Brain microvascular endothelial cell (primary cell): ENCODE results near the gene MEF2C.
A peak's percentile ranks its signal among the peaks of the same experiment; 100 is the strongest.
"Not testable (repeated sequence)": the region's sequence is repeated elsewhere in the genome, so short reads cannot be mapped to it uniquely, and the experiment has no call there.

Experiments
- DNase-seq: peaks from one replicate; pipeline ENCODE4 v3.0.0-alpha.2; 2020
- H3K27ac ChIP-seq: fragments of 250-450 bp; sonication (Bioruptor Pico); 2 replicates; pipeline ENCODE4 v1.5.1; 2020; ENCODE audit warnings: mild to moderate bottlenecking, moderate library complexity
- H3K27me3 ChIP-seq: fragments of 250-450 bp; sonication (Bioruptor Pico); replicated peaks from 2 replicates; pipeline ENCODE4 v1.5.1; 2020; ENCODE audit warnings: mild to moderate bottlenecking
- H3K36me3 ChIP-seq: fragments of 250-450 bp; sonication (Bioruptor Pico); replicated peaks from 2 replicates; pipeline ENCODE4 v1.5.1; 2020; ENCODE audit warnings: mild to moderate bottlenecking
- H3K4me3 ChIP-seq: 2 replicates; pipeline ENCODE4 v1.5.1; 2011; ENCODE audit warnings: low read depth, mild to moderate bottlenecking, control low read depth, low read length, moderate library complexity
- in situ Hi-C: cut with HindIII; loops from 2 replicates; pipeline ENCODE4 v1.10.0; 2017; ENCODE audit warnings: low sequenced_read_pairs, low pct_ligation_motif_present
- TF ChIP-seq, protein P1 (sequence below): IDR thresholded peaks from 2 replicates; pipeline ENCODE4 v1.5.1; 2011; ENCODE audit warnings: low read depth, mild to moderate bottlenecking, moderate library complexity, low read length, control low read depth, inconsistent platforms; ENCODE audit errors: missing control alignments

Gene MEF2C

DNA sequence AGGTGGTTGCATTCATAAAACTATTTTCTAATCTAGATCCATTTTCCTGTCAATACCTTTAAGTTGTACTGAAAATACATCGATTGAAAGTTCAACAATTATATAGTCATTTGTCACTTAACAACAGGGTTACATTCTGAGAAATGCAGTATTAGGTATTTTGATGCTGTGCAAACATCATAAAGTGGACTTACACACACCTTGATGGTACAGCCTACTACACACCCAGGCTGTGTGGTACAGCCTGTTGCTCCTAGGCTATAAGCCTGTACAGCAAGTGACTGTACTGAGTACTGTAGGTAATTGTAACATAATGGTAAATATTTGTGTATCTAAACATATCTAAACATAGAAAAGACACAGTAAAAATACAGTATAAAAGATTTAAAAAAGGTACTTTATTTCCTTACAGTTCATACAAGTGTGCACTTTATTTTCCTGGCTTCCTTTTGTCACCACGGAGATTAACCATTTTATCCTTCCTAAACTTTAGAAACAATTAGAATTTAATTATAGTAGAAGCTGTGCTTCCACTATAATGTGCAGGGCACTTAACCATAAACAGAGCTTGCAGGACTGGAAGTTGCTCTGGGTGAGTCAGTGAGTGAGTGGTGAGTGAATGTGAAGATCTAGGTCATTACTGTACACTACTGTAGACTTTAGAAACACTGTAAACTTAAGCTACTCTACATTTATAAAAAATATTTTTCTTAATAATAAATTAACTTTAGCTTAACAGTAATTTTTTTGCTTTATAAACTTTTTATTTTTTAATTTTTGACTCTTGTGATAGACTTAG, 42.9 kb upstream of the MEF2C start:
- Histone ChIP-seq H3K27me3 (no peaks in the 10 kb centered on the region), H3K4me3 (no peak overlapping the region), H3K27ac (no peak overlapping the region), H3K36me3 (no peaks in the 10 kb centered on the region)
- in situ Hi-C loops = no loop called here
- TF ChIP-seq, protein P1, sequence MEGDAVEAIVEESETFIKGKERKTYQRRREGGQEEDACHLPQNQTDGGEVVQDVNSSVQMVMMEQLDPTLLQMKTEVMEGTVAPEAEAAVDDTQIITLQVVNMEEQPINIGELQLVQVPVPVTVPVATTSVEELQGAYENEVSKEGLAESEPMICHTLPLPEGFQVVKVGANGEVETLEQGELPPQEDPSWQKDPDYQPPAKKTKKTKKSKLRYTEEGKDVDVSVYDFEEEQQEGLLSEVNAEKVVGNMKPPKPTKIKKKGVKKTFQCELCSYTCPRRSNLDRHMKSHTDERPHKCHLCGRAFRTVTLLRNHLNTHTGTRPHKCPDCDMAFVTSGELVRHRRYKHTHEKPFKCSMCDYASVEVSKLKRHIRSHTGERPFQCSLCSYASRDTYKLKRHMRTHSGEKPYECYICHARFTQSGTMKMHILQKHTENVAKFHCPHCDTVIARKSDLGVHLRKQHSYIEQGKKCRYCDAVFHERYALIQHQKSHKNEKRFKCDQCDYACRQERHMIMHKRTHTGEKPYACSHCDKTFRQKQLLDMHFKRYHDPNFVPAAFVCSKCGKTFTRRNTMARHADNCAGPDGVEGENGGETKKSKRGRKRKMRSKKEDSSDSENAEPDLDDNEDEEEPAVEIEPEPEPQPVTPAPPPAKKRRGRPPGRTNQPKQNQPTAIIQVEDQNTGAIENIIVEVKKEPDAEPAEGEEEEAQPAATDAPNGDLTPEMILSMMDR = no peak
- DNase-seq = peak; percentile 39

DNA sequence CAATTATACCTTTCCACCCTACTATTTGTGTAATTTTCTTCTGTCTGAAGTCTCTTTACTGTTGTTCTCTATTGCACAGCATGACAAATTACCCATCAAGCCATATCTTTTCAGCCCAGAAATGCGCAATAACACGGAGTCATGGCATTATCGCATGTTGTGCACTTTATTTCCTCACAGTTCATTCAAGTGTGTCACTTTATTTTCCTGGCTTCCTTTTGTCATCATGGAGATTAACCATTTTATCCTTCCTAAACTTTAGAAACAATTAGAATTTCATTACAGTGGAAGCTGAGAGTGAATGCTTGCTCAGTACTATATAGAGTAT, 41.3 kb upstream of the MEF2C start:
- DNase-seq = no peak
- H3K27me3 ChIP-seq = no peaks in the 10 kb centered on the region
- no peak overlapping the region for H3K27ac ChIP-seq
- H3K36me3 ChIP-seq = no peaks in the 10 kb centered on the region
- in situ Hi-C loops = no loop called here
- TF ChIP-seq, protein P1 = no peak
- H3K4me3 ChIP-seq = no peak overlapping the region

DNA sequence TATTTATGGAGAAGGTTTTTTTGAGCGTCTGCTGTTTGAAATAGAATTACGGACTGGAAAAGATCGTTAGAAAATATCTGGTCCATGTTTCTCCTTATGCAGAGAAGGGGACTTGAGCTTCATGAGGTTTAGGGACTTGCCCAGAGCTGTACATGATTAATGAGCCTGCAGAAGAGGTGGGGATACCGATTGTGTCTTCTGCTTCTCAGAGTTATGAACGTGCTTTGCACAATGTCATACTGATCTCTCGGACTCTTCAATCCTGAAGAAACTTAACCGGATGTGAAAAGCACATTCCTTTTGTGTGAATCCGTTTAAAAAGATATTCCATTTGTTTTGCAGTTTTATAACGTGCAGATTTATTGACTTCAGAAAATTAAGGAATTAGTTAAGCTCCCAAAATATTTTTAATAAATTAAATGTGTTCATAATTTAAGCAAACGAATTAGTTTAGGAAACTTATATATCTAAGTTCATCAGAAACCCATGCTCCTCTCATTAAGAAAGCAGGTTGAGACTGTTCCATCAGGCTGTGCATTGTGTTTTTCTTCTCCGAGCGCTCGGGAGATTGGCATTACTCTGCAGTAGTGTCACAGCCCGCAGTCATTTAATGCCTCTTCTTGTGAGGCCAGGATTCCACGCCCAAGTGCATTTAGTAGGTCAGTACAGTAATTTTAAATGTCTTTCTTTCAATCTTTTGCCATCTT, 40.8 kb upstream of the MEF2C start:
- no peaks in the 10 kb centered on the region for H3K27me3 ChIP-seq
- no peak overlapping the region for H3K4me3 ChIP-seq
- H3K36me3 ChIP-seq = no peaks in the 10 kb centered on the region
- DNase-seq = no peak
- H3K27ac ChIP-seq = no peak overlapping the region
- in situ Hi-C loops = no loop called here
- TF ChIP-seq, protein P1 = no peak

DNA sequence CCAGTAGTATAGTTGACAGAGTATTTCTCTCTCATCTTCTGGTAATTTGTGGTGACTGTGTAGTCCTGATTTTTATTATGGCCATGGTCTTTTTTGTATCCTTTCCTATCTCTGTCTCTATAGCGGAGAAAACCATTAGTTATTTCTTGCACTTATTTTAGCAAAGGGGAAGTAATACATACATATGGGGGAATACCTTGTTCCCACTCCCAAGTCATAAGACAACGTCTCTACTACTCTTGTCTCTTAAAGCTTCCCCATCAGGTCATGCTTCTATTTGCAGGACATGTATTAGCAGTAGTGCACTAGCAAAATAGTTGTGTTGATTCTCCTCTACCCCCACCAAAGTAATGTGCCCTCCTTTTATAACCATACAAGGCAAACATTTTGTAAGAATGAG, 29.8 kb upstream of the MEF2C start:
- H3K36me3 ChIP-seq, H3K27ac ChIP-seq, H3K4me3 ChIP-seq, in situ Hi-C loops, DNase-seq, H3K27me3 ChIP-seq: not testable (repeated sequence)

GRCh38 chr5:88911059-88911572, 28.1 kb upstream of the MEF2C start:
- DNase-seq, H3K27ac ChIP-seq, in situ Hi-C loops, H3K36me3 ChIP-seq, H3K4me3 ChIP-seq, H3K27me3 ChIP-seq: not testable (repeated sequence)

DNA sequence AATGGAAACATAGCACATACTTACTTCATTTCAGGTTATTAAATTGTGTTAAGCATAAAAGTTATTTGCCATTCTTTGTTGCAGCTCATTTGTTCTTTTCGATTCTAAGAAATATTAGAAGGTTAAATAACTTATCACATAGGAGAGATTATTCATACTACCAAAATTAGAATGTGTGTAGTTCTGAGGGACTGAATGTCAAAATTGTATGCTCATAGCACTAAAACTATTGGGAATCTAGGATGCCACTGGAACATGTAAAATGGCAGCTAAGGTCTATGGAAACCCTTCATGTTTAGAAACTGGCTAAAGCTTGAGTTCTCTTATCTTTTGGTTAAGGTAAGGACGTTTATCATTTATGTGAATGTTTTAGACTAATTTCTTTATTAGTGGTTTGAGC, 21.5 kb upstream of the MEF2C start:
- H3K27me3 ChIP-seq, DNase-seq, H3K27ac ChIP-seq, H3K4me3 ChIP-seq, in situ Hi-C loops, H3K36me3 ChIP-seq: not testable (repeated sequence)

- H3K4me3 ChIP-seq, in situ Hi-C loops, H3K36me3 ChIP-seq: not testable (repeated sequence)
These were observed 21.0 kb upstream of the MEF2C start for GRCh38 chr5:88903966-88904365.

GRCh38 chr5:88901077-88901476, 18.1 kb upstream of the MEF2C start:
- DNase-seq, H3K36me3 ChIP-seq, H3K27me3 ChIP-seq, H3K4me3 ChIP-seq, in situ Hi-C loops, H3K27ac ChIP-seq: not testable (repeated sequence)

More at GRCh38 chr5:88903966-88904365, 21.0 kb upstream of the MEF2C start:
- not testable (repeated sequence) for H3K27me3 ChIP-seq, H3K27ac ChIP-seq, DNase-seq
